ENCODE data around the gene POLN.
"Not testable (repeated sequence)": the region's sequence is repeated elsewhere in the genome, so short reads cannot be mapped to it uniquely, and the experiment has no call there.

The POLN gene

GRCh38 chr4:2165391-2165790, 76.5 kb downstream of the POLN start:
- H3K4me3 ChIP-seq (ENCODE audit: low read depth, low read length), result no peak overlapping the region
- no peak for TF ChIP-seq CTCF (IDR thresholded peaks at IDR 0.05; ENCODE audit: low read depth, low read length)
- in situ Hi-C loops (cut with HindIII; ENCODE audit: low sequenced_read_pairs), result no loop called here
- DNase-seq (ENCODE audit: low read depth, low spot score), result no peak

DNA sequence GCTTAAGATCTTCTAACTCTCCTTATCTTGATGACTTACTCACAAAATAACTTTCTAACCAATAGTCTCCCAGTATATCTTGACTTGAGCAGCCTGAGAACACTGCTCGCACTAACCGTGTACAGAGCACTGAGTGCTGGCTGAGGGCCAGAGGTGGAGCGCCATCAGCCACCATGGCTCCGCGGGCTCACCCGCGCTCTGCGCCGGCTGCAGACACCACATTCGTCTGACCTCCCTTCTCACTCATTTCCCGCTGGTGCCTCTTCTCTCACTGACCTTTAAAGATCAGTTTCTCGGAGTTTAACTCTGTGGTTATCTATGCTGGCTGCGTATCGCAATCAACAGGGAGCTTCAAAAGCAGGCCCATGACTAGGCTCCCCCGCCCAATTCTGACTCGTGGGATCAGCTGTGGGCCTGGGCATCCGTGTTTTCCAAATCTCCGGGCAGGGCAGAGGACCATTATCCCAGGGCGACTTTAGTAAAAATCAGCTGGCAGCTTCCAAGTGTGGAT, 78.6 kb downstream of the POLN start:
- DNase-seq (ENCODE audit: low read depth, low spot score), result no peak
- TF ChIP-seq CTCF (IDR thresholded peaks at IDR 0.05; ENCODE audit: low read depth, low read length), result no peak
- in situ Hi-C loops (cut with HindIII; ENCODE audit: low sequenced_read_pairs), result no loop called here
- H3K4me3 ChIP-seq (ENCODE audit: low read depth, low read length), result no peak overlapping the region

- in situ Hi-C loops (cut with HindIII; ENCODE audit: low sequenced_read_pairs); DNase-seq (ENCODE audit: low read depth, low spot score); H3K4me3 ChIP-seq (ENCODE audit: low read depth, low read length): not testable (repeated sequence)
Observed at GRCh38 chr4:2161092-2161703, 80.7 kb downstream of the POLN start.

GRCh38 chr4:2159931-2160330, 82.0 kb downstream of the POLN start:
- no peak overlapping the region for H3K4me3 ChIP-seq (ENCODE audit: low read depth, low read length)
- DNase-seq (ENCODE audit: low read depth, low spot score), result no peak
- no peak for TF ChIP-seq CTCF (IDR thresholded peaks at IDR 0.05; ENCODE audit: low read depth, low read length)
- in situ Hi-C loops (cut with HindIII; ENCODE audit: low sequenced_read_pairs), result no loop called here

GRCh38 chr4:2155246-2155645, 86.7 kb downstream of the POLN start:
- no peak for DNase-seq (ENCODE audit: low read depth, low spot score)
- TF ChIP-seq CTCF (IDR thresholded peaks at IDR 0.05; ENCODE audit: low read depth, low read length), result no peak
- H3K4me3 ChIP-seq (ENCODE audit: low read depth, low read length), result no peak overlapping the region
- in situ Hi-C loops (cut with HindIII; ENCODE audit: low sequenced_read_pairs), result no loop called here

DNA sequence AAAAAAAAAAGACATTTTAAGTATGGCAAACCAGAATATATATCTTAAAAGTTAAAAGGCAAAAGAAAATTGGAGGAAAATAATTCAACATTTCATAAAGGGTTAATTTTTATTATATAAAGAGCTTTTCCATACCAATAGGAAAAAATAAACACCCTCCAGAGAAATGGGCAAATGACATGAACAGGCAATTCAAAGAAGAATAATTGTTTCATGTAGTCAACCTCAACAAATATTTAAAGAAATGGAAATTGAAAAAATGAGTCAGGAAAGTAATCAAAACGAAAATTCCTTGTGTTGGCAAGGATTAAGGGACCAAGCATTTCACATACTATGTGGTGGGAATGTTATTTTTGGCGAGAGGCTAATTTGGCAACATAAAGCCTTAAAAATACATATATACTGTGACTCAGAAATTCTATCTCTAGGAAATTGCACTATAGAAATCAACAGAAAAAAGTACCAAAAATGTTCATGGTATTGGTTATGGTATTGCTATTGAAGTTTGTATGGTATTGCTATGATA, 87.6 kb downstream of the POLN start:
- no peak for TF ChIP-seq CTCF (IDR thresholded peaks at IDR 0.05; ENCODE audit: low read depth, low read length)
- in situ Hi-C loops (cut with HindIII; ENCODE audit: low sequenced_read_pairs), result no loop called here
- DNase-seq (ENCODE audit: low read depth, low spot score), result no peak
- H3K4me3 ChIP-seq (ENCODE audit: low read depth, low read length), result no peak overlapping the region

GRCh38 chr4:2151544-2151943, 90.4 kb downstream of the POLN start:
- DNase-seq (ENCODE audit: low read depth, low spot score), result no peak
- TF ChIP-seq CTCF (IDR thresholded peaks at IDR 0.05; ENCODE audit: low read depth, low read length), result no peak
- in situ Hi-C loops (cut with HindIII; ENCODE audit: low sequenced_read_pairs), result no loop called here

More at GRCh38 chr4:2151544-2151943, 90.4 kb downstream of the POLN start:
- H3K4me3 ChIP-seq (ENCODE audit: low read depth, low read length), result no peak overlapping the region

Measured in astrocyte of the spinal cord (primary cell).